ENCODE measurements around the gene SELPLG.
"Not testable (repeated sequence)": the region's sequence is repeated elsewhere in the genome, so short reads cannot be mapped to it uniquely, and the experiment has no call there.

The SELPLG gene

DNA sequence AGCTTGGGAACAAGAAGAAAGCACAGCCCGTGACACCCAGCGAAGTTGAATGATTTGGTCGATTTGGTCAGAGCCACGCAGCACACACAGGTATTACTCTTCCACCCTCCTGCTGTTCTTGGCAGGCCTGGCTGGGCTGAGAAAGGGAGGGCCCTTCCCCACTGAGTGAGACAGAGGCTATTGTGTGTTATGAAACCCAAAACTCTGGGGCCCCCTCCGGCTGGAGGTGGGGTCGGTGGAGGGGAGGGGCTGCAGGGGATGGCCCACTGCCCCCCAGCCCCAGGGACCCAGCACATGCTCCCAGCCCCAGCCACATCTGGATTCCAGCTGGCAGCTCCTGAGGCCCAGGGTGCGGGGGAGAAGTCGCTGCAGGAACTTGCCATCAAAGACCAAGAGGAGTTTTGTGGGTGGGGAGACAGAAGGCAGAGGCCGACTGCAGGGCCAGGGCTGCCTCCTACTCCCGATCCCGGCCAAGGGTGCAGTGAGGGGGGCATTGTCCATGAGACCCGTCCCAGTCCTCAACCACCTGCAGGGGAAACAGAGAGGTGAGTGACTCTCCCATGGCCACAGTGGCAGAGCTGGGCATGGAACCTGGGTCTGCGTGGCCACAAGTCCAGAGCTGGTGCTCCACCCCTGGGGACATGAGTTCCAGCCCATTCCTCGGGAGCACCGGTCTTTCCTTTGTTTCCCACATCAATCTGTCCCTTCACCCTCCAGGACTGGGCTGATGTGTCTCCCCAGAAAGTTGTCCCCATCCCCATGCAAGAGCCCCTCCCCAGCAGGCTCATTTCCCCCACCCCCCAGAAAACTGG lies 44.5 kb downstream of the SELPLG start:
- peak; percentile 35 for DNase-seq (ENCODE audit: low read depth)

DNA sequence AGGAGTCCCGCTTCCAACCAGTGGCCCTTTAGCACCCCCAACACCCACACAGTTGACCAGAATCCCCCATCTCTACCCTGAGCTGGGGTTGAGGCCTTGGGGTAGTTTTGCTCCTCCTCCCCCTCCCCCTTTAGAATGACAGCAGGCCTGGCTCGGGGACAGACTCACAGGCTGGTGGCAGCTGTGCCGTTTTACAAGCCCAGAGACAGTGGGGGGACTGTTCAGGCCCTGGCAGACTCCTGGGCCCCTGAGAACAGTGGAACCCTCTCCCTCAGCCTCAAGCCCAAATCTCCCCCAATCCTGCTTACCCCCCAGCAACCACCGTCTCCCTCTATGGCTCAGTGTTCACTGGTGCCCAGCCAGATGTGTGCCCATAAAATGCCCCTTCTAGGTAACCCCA lies 45.9 kb downstream of the SELPLG start:
- no peak for DNase-seq (ENCODE audit: low read depth)

DNA sequence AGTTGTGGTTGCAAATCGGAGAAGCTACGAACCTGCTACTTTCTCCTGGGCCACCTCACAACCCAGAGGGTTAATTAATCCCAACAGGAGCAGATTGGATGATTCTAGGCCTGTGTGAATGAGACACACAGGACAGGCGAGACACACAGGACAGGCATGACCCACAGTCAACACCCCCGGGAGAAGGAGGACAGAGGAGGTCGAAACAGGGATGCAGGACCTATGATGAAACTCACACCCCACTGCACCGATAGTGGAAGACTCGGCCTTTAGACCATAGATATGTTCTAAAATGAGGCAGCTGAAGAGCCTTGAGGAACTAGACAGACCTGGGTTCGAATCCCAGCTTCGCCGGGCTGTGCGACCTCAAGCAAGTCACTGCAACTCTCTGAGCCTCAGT lies 47.4 kb downstream of the SELPLG start:
- DNase-seq (ENCODE audit: low read depth) = no peak

DNA sequence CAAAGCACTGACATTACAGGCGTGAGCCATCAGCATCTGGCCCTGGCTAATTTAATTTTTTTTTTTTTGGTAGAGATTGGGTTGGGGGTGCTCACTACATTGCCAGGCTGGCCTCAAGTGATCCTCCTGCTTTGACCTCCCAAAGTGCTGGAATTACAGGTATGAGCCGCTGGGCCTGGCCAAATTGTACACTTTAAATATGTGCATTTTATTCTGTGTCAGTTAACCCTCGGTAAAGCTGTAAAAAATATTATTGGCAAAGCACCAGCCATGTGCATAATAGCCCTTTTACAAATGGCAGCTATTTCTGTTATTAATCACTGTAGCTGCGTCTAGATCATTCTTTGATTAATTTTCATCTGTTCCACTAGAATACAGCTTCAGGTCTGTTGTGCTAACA lies 47.8 kb downstream of the SELPLG start:
- no peak for DNase-seq (ENCODE audit: low read depth)

DNA sequence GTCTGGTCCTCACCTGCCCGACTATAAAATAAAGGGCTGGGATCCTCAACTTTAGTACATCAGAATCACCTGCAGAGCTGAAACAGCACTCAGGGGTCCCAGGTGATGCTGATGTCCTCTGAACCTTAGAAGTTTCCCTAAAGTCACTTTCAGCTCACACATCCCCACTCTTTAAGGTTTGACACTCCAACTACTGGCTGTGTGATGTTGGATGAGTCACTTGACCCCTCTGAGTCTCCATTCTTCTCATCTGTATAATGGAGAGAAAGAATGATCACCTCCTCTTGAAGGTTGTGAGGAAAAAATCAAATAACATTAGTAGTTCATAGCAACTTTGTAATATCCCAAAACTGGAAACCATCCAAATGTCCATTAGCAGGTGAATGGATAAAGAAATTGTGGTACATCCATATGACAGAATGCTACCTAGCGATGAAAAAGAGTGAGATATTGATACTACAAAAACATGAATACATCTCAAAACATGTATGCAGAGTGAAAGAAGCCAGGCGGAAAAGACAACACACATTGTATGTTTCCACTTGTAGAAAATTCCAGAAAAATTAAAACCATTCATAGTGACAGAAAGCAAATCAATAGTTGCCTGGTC lies 49.1 kb downstream of the SELPLG start:
- no peak for DNase-seq (ENCODE audit: low read depth)

DNA sequence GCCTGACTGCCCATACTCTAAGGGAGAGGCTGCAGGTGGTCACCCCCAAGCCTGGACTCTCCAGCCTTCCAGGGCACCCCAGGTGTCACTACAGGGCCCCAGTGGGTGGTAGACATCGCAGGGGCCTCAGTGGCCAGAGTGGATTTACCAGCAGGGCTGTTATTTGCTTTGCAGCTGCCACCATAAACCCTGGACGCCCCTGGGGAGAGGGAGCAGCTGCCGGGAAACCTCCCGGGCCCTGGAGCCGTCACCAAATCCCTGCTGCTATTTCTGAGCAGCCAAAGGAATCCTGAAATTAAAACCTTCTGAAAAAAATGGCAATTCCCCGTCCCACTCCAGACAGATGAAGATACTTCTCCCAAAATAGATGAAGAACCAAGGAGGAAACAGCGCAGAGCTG lies 49.7 kb downstream of the SELPLG start:
- DNase-seq (ENCODE audit: low read depth) = no peak

DNA sequence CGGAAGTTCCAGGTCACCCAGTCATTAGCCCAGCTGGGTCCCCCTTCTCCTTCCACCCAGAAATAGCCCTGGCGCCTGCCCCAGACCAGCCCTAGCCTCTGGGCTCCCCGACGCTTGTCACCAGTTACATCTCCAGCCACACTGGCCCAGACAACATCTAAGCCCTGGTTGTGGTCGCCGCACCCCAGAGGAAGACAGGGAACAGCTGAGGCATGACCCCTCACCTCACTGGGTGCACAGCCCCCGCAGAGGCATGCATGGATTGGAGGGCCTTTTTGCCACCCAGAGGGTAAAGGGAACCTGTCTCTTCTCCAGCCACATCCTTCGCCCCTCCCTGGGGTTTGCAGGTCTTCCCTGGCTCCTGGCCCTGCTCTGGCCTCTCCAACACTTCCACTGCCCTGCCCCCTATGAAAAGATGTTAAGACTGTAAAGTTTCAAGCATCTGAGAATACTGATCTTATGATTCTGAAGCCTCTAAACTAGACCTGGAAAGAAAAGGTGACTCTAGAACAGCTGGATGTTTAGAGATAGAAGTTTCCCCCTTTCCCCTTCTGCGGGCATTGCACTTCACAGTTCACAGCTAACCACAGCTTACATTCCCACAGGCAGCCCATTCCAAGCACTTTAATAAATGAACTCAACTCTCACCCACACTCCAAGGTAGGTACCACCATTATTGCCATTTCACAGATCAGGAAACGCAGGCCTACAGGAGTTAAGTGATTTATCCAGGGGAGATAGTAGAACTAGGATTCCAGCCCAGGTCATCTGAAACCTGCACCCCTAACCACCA lies 50.5 kb downstream of the SELPLG start:
- DNase-seq (ENCODE audit: low read depth) = peak; percentile 40

DNA sequence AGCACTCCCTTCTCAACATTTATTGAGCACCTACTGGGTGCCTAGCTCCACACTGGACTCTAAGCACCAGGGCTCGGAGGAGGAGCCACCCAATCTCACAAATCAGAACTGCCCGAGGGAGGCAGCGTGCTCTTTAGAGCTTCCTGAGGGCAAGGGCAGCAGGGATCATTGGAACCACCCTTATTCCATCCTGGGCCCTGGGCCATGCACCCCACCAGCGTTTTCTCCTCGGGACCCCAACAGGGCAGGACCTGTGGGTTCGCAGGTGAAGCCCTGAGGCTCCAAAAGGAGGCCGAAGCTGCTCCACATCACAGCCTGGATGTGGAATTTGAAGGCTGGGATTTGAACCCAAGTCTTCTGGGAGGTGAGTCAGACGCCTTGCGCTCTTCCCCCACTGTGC lies 51.2 kb downstream of the SELPLG start:
- no peak for DNase-seq (ENCODE audit: low read depth)

DNA sequence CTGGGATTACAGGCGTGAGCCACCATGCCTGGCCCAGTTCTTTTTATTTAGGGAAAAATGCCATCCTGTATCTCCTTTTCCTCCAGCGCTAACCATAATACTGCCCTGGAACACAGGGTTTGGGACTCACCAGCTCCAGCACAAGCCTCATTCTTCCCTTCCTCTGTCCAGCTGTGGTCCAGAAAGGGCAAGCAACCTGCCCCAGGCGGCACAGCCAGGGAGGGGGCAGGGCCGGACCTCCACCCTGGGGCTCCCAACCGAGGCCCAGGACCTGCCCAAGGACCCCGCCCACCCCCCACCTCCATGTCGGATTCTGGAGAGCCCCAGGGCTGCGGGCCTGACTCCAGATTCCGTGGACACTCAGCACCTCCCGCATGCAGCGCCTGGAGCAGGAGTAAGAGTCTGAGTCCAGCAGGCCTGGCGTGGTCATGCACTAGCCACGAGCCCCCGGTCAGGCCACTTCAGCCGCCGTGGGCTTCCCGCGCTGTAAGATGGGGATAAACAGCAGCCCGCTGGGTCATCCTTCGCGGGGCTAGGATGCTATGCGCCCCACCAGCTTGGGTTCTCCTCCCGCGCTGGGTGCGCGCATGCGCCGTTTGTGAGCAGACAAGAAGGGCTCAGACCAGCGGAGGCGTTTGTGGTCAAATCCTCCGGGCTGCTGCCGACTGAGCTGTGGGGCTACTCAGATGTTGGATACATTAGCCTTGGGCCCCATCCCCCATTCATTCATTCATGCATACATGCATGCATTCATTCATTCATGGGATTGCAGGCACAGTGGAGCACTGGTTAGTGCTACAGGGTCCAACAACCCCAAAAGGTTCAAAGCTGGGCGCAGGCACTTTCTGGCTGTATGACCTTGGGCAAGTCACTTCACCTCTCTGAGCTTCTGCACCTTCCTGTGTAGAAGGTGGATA lies 52.1 kb downstream of the SELPLG start:
- peak; percentile 45 for DNase-seq (ENCODE audit: low read depth)

DNA sequence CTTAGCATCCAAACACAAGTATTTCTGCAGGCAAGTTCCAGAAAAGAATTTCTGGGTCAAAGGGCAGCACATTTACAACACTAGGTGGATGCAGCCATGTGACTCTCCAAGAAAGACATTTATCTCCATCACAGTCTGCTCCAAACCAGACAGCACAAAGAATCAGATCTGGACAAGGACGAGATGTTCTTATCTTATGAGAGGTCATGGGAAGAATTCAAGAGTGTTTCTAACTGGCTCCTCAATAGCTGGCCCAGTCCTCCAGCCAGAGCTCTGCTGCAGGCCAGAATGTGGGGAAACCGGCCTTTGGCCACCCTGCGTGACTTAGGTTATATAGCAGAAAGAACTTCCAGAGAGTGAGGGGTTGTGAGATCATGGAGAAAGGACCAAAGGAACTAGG lies 53.2 kb downstream of the SELPLG start:
- peak; percentile 98 for DNase-seq (ENCODE audit: low read depth)

DNA sequence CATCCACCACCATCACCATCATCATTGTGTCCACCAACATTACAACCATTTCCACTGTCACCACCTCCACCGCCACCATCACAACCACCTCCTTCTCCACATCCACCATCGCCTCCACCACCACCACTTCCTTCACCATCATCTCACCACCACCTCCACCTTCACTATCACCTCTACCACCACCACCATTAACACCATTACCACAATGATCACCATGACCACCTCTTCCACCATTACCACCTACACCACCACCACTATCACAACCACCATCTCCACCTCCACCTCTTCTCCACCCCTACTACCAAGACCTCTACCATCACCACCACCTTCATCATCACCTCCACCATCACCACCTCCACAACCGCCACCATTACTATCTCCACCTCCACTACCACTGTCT lies 54.9 kb downstream of the SELPLG start:
- DNase-seq (ENCODE audit: low read depth) = no peak

DNA sequence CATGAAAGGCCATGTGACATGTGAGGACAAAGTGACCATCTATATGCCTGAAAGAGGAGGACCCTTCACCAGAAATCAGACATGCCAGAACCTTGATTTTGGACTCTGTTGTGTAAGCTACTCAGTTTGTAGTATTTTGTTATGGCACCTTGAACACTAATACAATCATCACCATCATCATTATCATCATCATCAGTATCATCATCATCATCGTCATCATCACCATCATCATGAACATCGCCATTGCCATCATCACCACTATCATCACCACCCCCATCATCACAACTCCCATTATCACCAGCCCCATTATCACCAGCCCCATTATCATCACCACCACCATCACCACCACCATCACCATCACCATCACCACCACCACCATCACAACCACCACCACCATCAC lies 55.4 kb downstream of the SELPLG start:
- DNase-seq (ENCODE audit: low read depth) = no peak

DNA sequence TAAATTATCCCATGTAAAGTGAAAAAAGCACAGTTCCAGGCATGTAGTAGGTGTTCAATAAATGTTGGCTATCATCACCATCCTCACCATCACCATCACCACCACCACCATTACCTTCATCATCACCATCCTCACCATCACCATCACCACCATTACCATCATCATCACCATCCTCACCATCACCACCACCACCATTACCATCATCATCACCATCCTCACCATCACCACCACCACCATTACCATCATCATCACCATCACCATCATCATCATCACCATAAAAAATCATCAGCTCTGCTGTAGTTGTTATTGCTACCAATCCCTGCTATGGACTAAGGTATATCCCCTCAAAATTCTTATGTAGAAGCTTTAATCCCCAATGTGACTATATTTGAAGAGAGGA lies 56.2 kb downstream of the SELPLG start:
- DNase-seq (ENCODE audit: low read depth) = no peak

DNA sequence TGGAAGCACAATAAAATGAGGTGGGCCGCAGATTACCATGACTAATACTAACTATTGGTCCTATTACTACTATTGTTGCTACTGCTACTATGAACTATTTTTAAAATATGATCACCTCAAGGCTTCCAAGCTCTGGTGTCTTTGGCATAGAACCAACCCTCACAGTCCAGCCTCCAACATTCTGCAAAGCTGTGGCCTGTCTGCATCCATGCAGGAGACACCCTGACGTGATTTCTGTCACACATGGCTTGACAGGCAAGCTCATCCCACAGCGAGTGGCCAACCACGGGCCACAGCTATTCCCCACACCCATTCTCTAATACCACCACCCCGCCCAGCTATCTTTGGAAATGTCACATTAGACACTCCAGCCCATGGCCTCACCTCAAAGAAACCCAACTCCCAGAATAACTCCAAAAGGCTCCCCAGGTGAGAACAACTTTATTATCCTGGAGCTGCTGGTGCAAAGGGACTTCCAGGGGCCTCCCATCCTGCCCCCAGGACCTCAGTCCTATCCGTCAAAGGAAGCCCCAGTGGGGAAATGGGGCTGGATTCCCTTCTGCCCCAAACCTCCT lies 56.9 kb downstream of the SELPLG start:
- DNase-seq (ENCODE audit: low read depth) = no peak

DNA sequence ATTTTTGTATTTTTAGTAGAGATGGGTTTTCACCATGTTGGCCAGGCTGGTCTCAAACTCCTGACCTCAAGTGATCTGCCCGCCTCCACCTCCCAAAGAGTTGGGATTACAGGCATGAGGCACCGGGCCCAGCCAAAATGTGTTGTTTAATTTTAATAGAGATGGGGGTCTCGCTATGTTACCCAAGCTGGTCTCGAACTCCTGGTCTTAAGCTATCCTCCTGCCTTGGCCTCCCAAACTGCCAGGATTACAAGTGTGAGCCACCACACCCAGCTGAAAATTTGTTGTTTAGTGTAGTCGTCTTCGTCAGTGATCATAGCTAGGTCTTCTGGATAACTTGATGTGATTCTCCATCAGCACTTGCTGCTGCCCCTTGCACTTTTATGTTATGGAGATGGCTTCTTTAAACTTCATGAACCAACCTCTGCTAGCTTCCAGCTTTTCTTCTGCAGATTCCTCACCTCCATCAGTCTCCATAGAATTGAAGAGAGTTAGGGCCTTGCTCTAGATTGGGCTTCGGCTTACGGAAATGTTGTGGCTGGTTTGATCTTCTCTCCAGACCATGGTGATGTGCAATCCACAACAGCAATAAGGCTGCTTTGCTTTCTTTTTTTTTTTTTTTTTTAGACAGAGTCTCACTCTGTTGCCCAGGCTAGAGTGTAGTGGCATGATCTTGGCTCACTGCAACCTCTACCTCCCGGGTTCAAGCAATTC lies 58.3 kb downstream of the SELPLG start:
- no peak for DNase-seq (ENCODE audit: low read depth)

DNA sequence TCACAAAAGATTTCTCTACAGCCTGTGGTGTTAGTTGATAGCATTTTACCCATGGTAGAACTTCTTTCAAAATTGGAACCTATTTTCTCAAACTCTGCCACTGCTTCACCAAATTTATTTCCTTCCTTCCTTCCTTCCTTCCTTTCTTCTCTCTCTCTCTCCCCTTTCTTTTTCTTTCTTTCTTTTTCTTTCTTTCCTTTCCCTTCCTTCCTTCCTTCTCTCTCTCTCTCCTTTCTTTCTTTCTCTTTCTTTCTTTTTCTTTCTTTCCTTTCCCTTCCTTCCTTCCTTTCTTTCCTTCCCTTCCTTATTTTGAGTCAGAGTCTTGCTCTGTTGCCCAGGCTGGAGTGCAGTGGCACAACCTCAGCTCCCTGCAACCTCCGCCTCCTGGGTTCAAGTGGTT lies 59.4 kb downstream of the SELPLG start:
- not testable (repeated sequence) for DNase-seq (ENCODE audit: low read depth)

DNA sequence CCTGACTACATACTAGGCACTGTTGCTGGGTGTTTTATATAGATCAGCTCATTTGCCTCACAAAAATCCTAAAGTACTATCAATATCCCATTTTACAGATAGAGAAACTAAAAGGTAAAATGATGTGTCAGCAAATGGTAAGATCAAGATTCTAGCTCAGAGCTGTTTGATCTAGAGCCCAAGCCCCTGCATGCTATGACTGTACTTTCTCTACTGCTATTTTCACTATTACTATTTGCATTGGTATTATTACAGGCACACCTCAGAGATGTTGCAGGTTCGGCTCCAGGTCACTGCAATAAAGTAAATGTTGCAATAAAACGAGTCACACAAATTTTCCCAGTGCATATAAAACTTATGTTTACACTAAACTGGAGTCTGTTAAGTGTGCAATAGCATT lies 60.4 kb downstream of the SELPLG start:
- no peak for DNase-seq (ENCODE audit: low read depth)

DNA sequence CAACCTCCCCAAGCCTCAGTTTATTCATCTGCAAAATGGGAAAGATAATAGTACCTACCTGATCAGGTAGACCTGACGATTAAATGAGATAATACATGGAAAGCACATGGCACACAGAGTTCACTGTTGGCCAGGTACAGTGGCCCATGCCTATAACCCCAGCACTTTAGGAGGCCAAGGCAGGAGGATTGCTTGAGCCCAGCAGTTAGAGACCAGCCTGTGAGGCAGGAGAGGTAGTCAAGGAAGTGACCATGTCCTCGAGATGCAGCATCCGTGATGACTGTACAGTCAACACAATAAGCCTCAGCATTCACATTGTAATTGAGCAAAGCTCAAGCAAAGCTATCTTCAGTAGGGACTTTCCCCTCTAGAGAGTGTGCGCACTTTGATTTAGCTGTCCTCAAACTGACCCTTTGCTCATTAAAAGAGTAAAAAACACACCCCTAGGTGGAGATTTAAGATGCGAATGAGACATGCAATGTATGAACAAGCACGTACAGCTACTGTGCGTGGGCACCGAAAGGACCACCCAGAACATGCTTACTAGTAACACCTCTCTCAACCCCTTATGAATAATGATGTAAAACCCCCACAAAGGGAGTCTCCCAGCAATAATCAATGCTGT lies 61.4 kb downstream of the SELPLG start:
- DNase-seq (ENCODE audit: low read depth) = no peak

Measured in amniotic epithelial cell (primary cell).